ENCODE measurements around the gene DUSP23.

Gene DUSP23

DNA sequence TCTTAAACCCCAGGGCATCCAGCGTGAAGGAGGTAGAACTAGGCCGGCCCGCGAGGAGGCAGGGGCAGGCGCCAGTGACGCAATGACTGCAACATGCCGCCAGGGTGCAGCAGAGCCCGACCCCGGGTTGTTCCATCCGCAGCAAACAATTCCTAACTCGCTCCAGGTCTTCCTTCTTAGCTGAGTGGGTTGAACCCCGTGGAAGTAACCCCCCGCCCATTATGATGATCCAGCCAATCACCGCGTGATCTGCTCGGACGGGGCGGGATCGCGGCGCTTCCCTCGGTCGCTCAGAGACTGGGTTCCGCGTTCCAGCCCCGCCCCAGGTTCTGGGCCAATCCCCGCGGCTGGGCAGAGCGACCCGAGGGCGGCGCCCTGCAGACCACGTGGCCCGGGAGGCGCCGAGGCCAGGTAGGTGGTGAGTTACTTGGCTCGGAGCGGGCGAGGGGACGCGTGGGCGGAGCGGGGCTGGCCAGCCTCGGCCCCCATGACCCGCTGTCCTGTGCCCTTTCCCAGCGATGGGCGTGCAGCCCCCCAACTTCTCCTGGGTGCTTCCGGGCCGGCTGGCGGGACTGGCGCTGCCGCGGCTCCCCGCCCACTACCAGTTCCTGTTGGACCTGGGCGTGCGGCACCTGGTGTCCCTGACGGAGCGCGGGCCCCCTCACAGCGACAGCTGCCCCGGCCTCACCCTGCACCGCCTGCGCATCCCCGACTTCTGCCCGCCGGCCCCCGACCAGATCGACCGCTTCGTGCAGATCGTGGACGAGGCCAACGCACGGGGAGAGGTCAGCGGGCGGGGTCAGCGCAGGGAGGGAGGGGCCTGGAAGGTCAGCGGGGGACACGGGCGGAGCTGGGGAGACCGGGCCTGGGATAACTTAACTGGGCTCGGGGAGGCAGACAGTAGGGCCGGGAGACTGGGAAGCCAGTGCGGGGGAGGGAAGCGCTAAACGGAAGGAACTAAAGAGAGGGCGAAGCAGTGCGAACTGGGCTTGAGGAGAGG is at the start of gene DUSP23:
Gene DUSP23, plus strand, starts transcription at position 380 of the 1,000 bp plus-strand sequence. Its CDS starts 139 bp downstream, at position 519.
- DNase-seq = peak; percentile 99

DNA sequence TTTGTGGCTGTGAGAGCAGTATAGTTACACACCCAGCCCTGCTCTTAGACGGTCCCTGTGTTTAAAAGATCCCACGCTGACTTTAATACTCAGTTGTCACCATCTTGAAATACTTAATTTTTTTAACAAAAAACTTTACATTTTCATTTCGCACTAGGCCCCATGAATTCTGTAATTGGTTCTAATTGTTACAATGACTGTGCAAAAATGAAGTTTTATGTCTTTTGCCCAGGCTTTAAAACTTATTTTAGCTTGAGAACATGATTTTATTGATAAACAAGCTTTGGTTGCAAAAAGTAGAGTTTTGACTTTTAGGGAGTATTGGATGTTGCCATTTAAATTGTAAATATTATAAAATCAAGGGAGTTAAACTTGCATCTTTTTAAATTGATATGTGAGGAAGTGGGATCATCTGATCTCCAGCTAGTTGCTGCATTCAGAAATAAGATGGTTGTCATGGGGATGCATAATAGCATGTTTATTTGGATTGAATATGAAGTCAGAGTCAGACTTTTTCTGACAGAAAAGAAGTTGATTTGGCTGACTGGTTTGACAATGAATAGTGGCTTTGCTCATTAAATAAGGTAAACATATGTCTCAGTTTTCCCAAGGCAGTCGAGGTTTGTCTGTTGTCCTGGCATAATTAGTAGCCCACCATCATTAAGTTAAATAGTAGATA is 43.4 kb upstream of the DUSP23 start:
- no peak for DNase-seq

DNA sequence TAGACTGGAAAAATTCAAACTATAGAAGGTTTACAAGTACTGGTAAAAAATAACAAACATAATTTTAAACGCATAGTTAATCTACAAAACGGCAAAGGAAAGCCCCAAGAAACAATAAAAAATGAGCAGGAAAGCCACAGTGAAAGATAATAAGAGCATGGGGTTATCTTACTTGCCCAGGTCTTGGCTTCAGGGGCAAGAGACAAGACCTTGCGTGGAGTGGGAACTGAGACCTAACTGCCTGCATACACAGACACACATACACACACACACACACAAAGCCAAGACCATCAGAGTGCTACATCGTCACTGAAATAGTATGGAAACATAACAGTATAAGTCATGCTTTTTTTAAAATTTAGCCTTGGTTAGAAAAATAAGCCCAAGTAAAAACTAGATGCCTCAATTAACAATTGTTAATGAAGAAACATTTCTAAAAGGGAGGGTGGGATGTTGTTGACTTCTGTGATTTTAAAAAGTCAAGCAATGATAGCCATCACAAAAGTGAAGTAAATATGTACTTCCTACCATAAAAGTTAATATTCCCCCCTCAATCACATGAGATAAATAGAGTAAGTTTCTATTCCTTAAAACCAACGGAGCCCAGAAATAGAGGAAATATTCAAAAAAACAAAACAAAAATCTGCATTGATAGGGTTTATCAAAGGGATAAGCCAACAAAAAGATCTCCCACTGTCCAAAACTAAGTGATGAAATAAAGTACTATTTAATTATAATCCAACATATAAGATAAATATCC is 36.9 kb upstream of the DUSP23 start:
- DNase-seq = no peak

DNA sequence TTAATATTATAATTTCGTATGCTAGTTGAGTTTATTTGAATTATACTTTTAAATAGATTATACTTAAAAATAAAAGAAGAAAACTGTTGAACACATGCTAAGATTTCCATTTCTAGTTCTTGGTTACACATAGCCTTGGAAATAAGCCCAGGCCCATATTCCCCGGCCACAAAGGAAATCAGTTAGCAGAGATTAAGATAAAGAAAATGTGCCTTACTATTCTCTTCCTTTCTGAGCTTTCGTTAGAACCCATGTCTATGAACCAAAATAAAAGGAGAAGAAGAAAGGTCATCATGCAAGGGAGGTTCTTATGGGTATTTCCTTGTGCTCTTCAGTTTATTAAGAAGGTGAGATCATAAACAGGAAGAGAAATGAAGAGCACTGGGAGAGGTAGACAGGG is 34.1 kb upstream of the DUSP23 start:
- DNase-seq = no peak

DNA sequence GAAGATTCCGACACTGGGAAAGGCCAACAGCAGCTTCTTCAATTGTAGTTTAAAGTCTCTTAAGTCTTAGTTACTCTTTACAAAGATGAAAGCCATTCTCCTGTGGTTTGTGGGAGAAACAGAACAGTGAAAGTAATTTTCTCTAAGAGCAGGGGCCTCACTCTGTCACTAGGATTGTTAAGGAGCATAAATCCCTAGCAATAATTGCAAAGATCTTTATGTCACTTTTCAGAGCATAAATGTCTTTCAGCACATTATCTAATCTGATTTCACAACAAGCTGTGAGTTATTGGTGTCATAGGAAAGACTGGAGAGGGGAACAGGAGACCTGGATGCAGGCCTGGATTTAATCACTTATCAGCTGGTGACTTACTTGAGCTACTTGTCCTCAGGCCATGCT is 32.4 kb upstream of the DUSP23 start:
- DNase-seq = no peak

DNA sequence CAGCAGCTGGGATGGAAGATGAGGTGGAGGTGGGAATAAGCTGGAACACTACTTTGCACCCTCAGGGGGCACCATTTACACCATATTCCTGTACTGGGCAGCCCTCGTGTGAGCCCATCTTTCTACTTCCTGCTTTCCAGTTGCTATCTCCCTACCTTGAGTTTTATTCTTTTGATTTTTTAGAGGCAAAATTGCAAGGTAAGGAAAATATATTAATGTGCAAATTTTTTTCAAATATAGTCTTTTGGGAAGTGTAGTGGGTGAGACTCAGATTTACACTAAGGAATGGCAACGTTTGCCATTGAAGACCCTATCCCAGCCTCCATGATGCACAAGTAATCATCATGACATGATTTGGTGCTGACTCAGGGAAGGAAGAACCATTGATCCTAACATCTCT is 31.1 kb upstream of the DUSP23 start:
- no peak for DNase-seq

DNA sequence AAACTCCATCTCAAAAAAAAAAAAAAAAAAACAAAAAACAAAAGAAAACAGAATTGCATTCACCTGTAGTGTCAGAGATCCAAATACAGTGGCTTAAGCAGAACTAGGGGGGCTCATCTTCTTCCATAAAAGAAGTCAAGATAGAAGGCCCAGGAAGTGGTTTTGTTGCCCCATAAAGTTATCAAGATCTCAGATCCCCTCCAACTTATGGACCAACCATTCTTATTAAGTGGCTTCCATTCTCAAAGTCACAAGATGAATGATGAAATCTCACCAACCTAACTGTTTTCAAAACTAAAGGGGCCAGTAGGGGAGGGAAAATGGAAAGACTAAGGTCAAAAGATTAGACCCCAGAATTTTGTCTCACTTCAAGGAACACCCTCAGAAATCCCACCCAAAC is 30.1 kb upstream of the DUSP23 start:
- DNase-seq = no peak

DNA sequence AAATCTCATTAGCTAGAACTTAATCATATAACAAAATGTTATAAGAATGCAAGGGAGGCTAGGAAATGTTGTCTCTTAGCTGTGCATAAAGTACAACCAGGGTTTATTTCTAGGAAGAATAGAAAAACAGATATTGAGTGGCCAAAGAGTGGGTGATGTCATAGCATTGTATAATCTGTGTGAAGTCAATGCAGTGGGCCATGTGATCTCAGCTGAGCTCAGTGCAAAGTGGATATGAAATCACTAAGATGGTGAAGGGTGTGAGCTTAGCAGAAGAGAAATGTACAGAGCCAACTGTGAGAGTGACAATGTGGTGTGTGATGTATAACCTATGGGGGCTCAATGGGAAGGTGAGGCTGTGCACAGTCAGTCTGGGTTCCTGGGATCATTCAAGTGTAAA is 29.7 kb upstream of the DUSP23 start:
- DNase-seq = no peak

DNA sequence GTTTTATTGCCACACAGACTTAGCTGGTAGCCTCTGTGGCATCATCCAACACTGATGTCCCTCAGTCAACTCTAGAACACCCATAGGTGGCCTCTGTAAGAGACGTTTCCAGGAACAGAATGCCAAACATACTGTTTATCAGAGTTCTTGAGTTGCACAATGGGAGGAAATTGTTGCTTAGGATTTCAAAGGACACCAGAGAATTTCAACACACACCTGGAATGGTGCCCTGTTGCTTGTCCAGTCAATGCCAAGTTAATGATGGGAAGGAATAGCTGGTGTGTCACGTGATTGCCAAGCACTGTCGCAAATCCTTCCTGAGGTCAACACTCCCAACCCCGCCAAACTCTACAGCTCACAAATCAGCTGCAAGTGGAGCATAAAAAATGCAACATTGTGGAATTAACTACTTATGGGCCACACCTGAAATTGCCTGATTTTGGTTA is 28.6 kb upstream of the DUSP23 start:
- no peak for DNase-seq

DNA sequence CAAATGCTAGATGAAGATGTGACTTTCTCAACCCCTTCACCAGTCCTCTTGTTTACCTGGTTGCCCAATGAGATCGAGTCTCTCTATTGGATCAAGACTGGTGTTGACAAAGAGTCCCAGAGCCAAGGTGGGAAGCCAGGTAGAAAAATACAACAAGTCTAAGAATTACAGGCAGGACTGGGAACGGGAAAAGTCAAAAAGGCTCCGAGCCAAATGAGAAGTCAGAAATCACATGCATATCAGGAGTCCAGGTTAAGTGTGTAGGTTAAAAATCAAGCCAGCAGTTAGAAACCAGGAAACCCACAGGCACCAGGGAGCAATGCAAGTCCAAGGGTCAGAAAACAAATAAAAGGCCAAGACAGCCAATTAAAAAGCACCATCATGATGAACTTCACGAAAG is 27.4 kb upstream of the DUSP23 start:
- DNase-seq = no peak

DNA sequence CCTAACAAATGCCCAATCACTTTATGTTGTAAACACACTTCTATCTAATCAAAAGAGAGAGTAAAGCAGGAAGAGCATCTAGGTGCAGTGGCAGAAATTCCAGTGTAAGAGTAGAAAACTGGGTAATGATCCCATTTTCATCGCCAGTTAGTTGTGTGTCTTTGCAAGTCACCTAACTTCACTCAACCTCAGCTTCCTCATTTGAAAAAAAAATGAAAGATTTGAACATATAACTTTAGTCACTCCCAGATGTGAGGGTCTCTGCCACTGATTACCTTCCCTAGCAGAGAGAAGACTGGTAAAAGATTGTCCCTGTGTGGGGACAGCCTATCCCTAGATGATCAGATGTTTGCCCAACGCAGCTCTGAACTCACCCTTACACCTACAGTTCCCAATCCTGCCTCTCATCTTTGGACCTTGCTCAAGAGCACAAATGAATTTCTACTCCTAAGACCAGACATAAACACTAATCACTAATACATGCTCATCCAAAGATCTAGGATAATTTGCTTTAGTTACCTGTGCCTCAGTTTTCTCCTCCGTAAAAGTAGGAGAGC is 25.2 kb upstream of the DUSP23 start:
- DNase-seq = no peak

DNA sequence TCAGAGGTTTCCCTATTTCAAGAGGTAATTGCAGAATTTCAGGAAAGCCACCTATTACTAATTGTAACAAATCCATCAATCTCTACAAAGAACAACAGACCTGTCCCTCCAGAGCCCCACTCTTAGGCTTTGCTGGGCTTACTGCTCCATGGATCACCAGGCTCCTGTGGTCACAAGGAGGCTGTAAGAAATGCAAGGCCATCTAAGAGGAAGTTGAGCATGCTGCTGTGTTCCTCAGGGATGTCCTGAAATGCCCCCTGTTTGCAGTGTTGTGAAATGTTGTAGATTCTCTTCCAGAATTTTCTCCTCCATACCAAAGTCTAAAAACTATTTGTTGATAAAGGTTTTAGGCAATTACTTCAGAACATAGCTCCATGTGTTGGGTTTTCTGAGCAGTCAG is 24.4 kb upstream of the DUSP23 start:
- DNase-seq = no peak

DNA sequence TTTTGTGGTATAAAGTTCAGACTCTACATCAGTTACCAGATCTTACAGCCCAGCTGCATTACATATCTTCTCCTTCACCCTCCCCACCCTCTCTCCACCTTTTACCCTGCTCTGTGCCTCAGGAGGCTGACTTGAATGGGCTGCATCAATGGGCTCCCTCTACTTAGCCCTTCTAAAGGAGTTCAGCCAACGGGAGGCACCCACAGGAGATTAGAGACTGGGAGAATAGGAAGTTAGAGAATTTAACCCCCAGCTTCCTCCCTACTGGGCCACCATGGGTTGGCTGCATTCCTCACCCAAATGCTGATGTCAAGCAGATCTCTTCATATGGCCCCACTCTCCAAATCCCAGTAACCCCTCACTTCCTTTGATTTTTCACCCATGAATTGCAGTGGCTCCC is 17.1 kb upstream of the DUSP23 start:
- no peak for DNase-seq

DNA sequence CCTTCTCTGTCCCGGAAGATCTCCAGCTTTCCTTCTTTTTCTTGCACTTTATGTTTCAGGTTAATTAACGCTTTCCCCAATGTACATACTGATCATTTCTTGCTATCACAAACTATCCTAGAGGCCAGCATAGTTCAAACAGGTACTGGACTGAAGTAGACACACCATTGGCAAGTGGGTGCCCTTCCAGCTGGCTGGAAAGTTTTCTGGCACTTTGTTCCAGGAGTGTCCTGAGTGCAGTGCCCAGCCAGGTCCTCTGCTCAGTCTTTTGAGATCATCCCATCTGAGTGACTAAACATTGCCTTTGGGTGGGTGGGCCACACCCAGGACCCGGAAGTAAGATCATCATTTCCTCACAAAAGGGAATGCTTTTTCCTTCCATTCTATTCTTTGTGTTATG is 15.0 kb upstream of the DUSP23 start:
- DNase-seq = no peak

DNA sequence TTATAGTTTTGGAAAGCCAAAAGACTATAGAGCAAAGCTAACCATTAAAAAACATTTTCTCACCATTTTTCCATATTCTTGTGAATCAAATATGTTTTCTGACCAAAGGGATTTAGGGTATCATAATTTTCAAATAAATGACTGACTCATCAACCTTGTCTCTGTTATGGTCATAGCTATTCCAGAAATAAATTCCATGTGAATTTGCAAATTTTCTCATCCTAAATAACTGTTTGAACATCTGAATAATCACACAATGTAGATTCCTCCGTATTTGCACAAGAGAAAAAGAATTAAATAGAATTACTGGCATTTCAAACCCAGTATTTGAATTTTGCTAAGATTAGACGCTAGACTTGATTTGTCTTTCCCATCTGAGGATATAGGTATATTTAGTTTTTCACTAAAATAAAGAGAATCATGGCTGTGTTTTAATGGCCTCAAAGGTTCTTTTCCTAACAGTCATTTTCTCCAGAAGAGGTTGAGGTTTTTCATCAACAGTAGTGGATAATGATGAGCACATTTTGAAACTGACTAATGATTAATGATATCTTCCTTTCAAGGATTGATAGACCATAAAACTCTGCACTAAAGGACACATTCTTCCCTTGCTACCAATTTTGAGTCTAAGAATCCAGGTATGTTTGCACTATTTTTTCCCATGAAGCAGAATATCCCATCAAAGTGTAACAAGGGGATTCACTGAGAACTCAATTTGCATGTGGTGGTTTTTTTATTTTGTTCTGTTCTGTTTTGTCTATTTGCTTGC is 9.5 kb upstream of the DUSP23 start:
- no peak for DNase-seq

DNA sequence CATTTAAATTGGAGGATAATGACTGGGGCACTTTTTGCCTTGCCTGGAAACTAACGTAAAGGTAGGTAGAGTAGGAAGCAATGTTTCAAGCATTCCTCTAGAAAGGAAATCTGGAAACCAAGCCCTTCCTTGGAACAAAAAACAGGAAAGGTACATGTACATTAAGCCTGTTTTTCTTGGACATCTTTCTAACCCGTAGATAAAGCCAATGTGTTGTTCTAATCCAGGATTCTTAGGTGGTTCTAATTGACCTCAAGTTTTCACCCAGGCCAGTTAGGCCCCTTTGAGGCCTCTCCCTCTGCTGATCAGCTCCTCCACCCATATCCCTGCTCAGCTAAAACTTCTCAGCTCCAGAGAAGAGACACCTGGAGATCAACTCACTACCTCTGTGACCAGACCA is 6.3 kb upstream of the DUSP23 start:
- no peak for DNase-seq

DNA sequence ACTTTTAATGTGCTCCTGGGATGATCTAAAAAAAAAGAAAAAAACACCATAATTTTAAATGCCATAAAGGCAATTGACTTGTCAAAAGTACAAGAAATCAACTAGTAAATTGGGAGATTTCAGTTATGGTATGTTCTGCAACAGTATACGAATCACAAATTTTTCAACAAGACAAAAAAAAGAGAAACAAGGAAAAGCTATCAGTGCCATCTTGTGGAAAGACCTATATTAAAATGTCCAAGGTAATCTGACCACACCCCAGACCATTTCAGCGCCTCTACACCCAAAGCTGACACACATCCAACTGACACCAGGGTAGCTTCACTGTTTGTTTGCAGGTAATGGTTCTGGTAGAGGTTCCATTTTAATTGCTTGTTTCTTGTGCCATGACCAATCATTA is 5.0 kb upstream of the DUSP23 start:
- DNase-seq = no peak

DNA sequence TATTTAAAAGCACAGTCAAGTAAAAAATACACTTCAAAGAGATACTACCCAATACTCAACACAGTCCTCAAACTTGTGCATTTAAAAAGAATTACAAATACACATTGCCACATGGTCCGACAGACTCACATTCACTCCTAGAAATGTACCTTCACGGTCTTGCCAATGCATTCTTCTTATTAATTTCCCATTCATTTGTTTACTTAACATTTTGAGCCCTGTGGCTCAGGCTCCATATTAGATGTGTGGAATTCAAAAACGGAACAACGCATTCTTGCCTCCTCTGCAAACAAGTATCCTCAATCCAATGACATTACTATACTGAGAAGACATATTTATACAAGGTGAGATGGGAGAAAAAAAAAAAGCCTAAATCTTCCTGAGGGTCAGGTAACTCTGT is 2.5 kb upstream of the DUSP23 start:
- DNase-seq = no peak

DNA sequence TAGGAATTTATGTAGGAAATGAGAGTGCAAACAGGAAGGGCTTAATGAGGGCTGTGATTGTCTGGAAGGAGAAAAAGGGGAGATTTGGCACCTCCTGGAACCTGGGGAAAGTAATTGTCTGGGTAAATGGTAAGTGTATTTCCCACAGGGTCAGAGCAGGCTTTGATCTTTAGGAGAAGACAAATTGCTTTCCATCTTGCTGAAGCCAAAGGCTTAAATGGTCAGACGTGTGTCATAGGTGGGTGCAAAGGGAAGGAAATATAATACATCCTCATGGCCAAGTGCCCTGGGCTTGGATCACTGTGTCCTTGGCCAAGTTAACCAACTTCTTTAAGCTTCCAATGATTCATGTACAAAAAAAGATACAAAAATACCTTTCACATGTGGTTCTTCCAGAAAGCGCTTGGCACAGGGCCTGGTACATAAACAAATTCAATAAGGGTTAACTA is 1.3 kb upstream of the DUSP23 start:
- DNase-seq = no peak

DNA sequence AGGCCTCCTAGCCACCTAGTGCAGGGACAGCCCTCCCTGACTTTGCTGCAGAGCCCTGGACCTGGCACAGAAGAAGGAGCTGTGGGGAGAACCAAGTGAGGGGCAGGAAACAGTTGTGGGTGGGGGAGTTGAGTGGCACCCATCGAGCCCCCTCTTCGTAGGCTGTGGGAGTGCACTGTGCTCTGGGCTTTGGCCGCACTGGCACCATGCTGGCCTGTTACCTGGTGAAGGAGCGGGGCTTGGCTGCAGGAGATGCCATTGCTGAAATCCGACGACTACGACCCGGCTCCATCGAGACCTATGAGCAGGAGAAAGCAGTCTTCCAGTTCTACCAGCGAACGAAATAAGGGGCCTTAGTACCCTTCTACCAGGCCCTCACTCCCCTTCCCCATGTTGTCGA is 1.2 kb downstream of the DUSP23 start:
- DNase-seq = no peak

DNA sequence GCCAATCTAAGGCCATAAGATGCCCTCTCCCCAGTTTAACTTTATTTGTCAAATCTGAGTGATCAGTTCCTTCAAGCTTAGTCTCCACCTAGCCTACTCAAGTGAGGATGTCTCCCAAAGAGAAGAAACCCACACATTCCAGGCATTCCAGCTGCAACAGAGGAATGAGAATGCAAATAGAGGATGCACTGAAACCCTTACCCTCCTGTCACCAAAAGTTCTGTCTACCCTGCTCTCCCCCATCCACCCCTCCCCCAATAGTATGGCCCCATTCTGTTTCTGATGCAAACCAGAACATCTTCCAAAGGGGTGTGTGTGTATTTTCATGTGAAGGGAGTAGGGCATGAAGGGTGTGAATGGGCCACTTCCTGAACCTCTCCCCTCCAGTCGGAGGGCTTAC is 3.0 kb downstream of the DUSP23 start:
- no peak for DNase-seq

DNA sequence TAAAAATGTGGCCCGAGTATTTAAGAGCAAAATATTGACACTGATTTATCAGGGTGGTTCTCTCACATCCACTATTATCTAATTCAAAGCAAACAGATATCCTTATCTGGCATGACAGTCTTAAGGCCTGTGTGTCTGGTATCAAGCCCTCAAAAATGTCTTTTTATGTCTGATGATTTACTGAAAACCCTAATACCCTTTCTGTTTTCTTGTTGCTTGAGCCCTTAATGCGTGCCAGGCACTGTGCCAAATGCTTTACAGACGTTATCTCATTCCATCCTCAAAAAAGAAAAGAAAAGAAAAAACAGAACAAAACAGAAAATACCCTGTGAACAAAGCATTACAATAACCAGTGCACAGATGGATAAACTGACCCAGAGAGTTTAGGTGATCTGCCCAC is 5.7 kb downstream of the DUSP23 start:
- no peak for DNase-seq

Measured in NCI-H187 (cell line).